Measurements from ENCODE around the gene XKRX.

XKRX gene

DNA sequence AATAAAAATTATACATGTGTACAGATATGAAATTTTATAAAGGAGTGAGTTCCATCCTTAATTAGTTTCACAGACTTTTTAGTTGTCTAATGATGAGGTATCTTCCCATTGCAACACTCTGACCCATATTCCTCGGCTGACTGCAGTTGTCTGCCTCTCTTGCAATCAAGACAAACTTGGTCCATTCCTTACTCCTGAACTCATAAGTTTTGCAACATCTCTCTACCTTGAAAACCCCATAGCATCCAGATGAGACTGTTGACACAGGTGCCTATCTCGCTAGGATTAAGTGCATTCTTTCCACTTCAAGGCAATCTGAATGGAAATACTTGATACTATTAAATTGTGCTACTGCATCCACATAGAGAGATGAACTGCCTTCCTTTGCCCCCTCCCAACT lies 2.3 kb downstream of the XKRX start:
- no peak for TF ChIP-seq CTCF (IDR thresholded peaks at IDR 0.05)
- H3K9me3 ChIP-seq, result no peaks in the 10 kb centered on the region
- no peak overlapping the region for H3K27ac ChIP-seq
- peaks cover 36% of the 10 kb centered on the region for H3K27me3 ChIP-seq
- no peak overlapping the region for H3K4me3 ChIP-seq (ENCODE audit: low read depth in 1 of 2, low read length in 1 of 2)
- H3K4me1 ChIP-seq (ENCODE audit: control insufficient read depth in 1 of 2, insufficient read depth in 1 of 2, low read depth in 1 of 2, low read length in 1 of 2), result no peaks in the 10 kb centered on the region
- H3K36me3 ChIP-seq, result no peaks in the 10 kb centered on the region

GRCh38 chrX:100924375-100924774 lies 4.3 kb downstream of the XKRX start:
- no peaks in the 10 kb centered on the region for H3K4me1 ChIP-seq (ENCODE audit: control insufficient read depth in 1 of 2, insufficient read depth in 1 of 2, low read depth in 1 of 2, low read length in 1 of 2)
- peaks cover 23% of the 10 kb centered on the region for H3K27me3 ChIP-seq
- H3K27ac ChIP-seq, result no peak overlapping the region
- no peak overlapping the region for H3K4me3 ChIP-seq (ENCODE audit: low read depth in 1 of 2, low read length in 1 of 2)
- H3K9me3 ChIP-seq, result no peaks in the 10 kb centered on the region
- H3K36me3 ChIP-seq, result no peaks in the 10 kb centered on the region
- TF ChIP-seq CTCF (IDR thresholded peaks at IDR 0.05), result no peak

DNA sequence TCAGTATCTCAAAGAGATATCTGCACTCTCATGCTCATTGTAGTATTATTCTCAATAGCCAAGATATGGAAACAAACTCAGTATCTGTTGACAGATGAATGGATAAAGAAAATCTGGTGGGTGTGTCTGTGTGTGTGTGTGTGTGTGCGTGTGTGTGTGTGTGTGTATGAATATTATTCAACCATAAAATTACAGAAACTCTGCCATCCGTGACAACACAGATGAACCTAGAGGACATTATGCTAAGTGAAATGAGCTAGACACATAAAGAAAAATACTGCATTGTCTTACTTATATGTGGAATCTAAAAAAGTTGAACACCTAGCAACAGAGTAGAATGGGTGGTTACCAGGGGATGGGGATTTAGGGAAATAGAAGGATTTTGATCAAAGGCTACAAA lies 13.2 kb downstream of the XKRX start:
- no peaks in the 10 kb centered on the region for H3K27me3 ChIP-seq
- TF ChIP-seq CTCF (IDR thresholded peaks at IDR 0.05), result no peak
- H3K36me3 ChIP-seq, result no peaks in the 10 kb centered on the region
- H3K9me3 ChIP-seq, result no peaks in the 10 kb centered on the region
- H3K27ac ChIP-seq, result no peak overlapping the region
- H3K4me3 ChIP-seq (ENCODE audit: low read depth in 1 of 2, low read length in 1 of 2), result no peak overlapping the region
- H3K4me1 ChIP-seq (ENCODE audit: control insufficient read depth in 1 of 2, insufficient read depth in 1 of 2, low read depth in 1 of 2, low read length in 1 of 2), result no peaks in the 10 kb centered on the region

GRCh38 chrX:100913111-100913510 lies 15.6 kb downstream of the XKRX start:
- Histone ChIP-seq H3K9me3 (no peaks in the 10 kb centered on the region), H3K4me1 (ENCODE audit: control insufficient read depth in 1 of 2, insufficient read depth in 1 of 2, low read depth in 1 of 2, low read length in 1 of 2) (no peaks in the 10 kb centered on the region), H3K27ac (no peak overlapping the region), H3K4me3 (ENCODE audit: low read depth in 1 of 2, low read length in 1 of 2) (no peak overlapping the region), H3K36me3 (no peaks in the 10 kb centered on the region), H3K27me3 (no peaks in the 10 kb centered on the region)
- no peak for TF ChIP-seq CTCF (IDR thresholded peaks at IDR 0.05)

DNA sequence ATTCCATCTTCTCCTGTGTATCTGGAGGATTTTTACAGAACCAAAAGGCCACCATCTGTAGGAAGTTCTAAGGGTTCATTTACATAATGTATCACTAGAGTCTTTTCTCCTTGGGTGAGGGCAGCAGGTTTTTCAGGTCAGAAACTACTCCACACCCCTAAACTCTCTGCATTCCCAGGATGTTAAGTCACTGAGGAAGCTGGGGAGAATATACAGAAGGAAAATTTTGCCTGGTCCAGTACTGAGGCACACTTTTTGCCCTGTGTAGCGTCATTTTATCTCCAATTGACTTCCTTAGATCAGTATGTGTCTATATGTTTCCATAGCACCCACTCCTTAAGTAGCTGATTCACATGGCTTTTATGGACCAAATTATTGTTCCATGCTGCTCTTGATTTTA lies 17.0 kb downstream of the XKRX start:
- H3K27me3 ChIP-seq, result no peaks in the 10 kb centered on the region
- TF ChIP-seq CTCF (IDR thresholded peaks at IDR 0.05), result no peak
- H3K4me1 ChIP-seq (ENCODE audit: control insufficient read depth in 1 of 2, insufficient read depth in 1 of 2, low read depth in 1 of 2, low read length in 1 of 2), result no peaks in the 10 kb centered on the region

GRCh38 chrX:100905620-100906019 lies 23.1 kb downstream of the XKRX start:
- Histone ChIP-seq H3K27me3 (no peaks in the 10 kb centered on the region), H3K4me1 (ENCODE audit: control insufficient read depth in 1 of 2, insufficient read depth in 1 of 2, low read depth in 1 of 2, low read length in 1 of 2) (no peaks in the 10 kb centered on the region), H3K9me3 (no peaks in the 10 kb centered on the region), H3K4me3 (ENCODE audit: low read depth in 1 of 2, low read length in 1 of 2) (no peak overlapping the region), H3K27ac (no peak overlapping the region), H3K36me3 (no peaks in the 10 kb centered on the region)
- TF ChIP-seq CTCF (IDR thresholded peaks at IDR 0.05), result no peak

More for the DNA sequence above, 17.0 kb downstream of the XKRX start:
- Histone ChIP-seq H3K27ac (no peak overlapping the region), H3K4me3 (ENCODE audit: low read depth in 1 of 2, low read length in 1 of 2) (no peak overlapping the region), H3K36me3 (no peaks in the 10 kb centered on the region), H3K9me3 (no peaks in the 10 kb centered on the region)

All from neutrophil (primary cell).